Measurements from ENCODE around the gene SCAF8.

DNA sequence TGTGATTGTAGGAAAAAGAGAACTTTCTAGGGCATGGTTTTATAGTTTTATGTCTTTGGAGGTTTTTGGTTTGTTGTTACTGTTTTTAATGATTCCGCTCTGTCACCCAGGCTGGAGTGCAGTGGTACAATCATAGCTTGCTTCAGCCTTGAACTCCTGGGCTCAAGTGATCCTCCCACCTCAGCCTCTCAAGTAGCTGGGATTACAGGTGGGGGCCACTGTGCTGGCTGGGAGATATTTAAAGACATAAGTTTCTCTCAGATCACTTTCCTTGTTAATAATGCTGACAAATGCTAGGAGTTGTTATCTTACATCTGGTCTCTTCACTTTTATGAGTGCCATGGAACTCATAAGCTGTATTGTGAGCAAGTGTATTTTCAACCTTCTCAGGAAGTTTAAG lies 116.3 kb downstream of the SCAF8 start:
- TF ChIP-seq POLR2A (IDR thresholded peaks at IDR 0.05; ENCODE audit: low read length) (no peak), GATA1 (IDR thresholded peaks at IDR 0.05; ENCODE audit: low read depth, low read length) (no peak)

Data from erythroblast (primary cell).